Measurements from ENCODE around the gene CFAP410.
A peak's percentile ranks its signal among the peaks of the same experiment; 100 is the strongest.

CFAP410 gene

GRCh38 chr21:44318489-44319285, 20.5 kb downstream of the CFAP410 start:
- Mint-ChIP-seq H3K36me3 (ENCODE audit: insufficient read depth) (peaks cover 9% of the 10 kb centered on the region), H3K4me3 (no peak overlapping the region), H3K4me1 (ENCODE audit: low read depth in 2 of 2) (no peaks in the 10 kb centered on the region), H3K27ac (no peak overlapping the region), H3K9me3 (no peaks in the 10 kb centered on the region), H3K27me3 (no peaks in the 10 kb centered on the region)
- DNase-seq (no peak), ATAC-seq (replicated peaks) (no peak)

GRCh38 chr21:44317871-44318270, 21.3 kb downstream of the CFAP410 start:
- peaks cover 8% of the 10 kb centered on the region for H3K36me3 Mint-ChIP-seq (ENCODE audit: insufficient read depth)

GRCh38 chr21:44317241-44317782, 21.9 kb downstream of the CFAP410 start:
- ATAC-seq (replicated peaks): no peak
- Mint-ChIP-seq H3K4me1 (ENCODE audit: low read depth in 2 of 2) (no peaks in the 10 kb centered on the region), H3K9me3 (no peaks in the 10 kb centered on the region), H3K27me3 (no peaks in the 10 kb centered on the region), H3K36me3 (ENCODE audit: insufficient read depth) (peaks cover 9% of the 10 kb centered on the region), H3K27ac (peak overlapping the region in 1 of 2 donors; percentile 80), H3K4me3 (no peak overlapping the region)
- DNase-seq: no peak

More at GRCh38 chr21:44317871-44318270, 21.3 kb downstream of the CFAP410 start:
- H3K27me3 Mint-ChIP-seq: no peaks in the 10 kb centered on the region
- peak overlapping the region in 1 of 2 donors; percentile 49 for H3K27ac Mint-ChIP-seq
- H3K4me1 Mint-ChIP-seq (ENCODE audit: low read depth in 2 of 2): no peaks in the 10 kb centered on the region
- ATAC-seq (replicated peaks) (no peak), DNase-seq (no peak)
- no peak overlapping the region for H3K4me3 Mint-ChIP-seq
- no peaks in the 10 kb centered on the region for H3K9me3 Mint-ChIP-seq

GRCh38 chr21:44316277-44316900, 22.8 kb downstream of the CFAP410 start:
- Mint-ChIP-seq H3K4me1 (ENCODE audit: low read depth in 2 of 2) (peaks cover 0 to under 1% of the 10 kb centered on the region in 2 donors), H3K27ac (peak overlapping the region; percentile 55 to 80), H3K27me3 (no peaks in the 10 kb centered on the region), H3K9me3 (no peaks in the 10 kb centered on the region), H3K4me3 (no peak overlapping the region), H3K36me3 (ENCODE audit: insufficient read depth) (peaks cover 11% of the 10 kb centered on the region)
- DNase-seq (no peak), ATAC-seq (replicated peaks) (no peak)

GRCh38 chr21:44315691-44316203, 23.4 kb downstream of the CFAP410 start:
- Mint-ChIP-seq H3K4me3 (no peak overlapping the region), H3K27me3 (no peaks in the 10 kb centered on the region), H3K9me3 (no peaks in the 10 kb centered on the region), H3K36me3 (ENCODE audit: insufficient read depth) (peaks cover 11% of the 10 kb centered on the region), H3K27ac (no peak overlapping the region), H3K4me1 (ENCODE audit: low read depth in 2 of 2) (peaks cover 5 to 7% of the 10 kb centered on the region in 2 donors)
- ATAC-seq (replicated peaks) (no peak), DNase-seq (no peak)

- Mint-ChIP-seq H3K9me3 (no peaks in the 10 kb centered on the region), H3K36me3 (ENCODE audit: insufficient read depth) (peaks cover 11% of the 10 kb centered on the region), H3K27me3 (no peaks in the 10 kb centered on the region), H3K27ac (no peak overlapping the region), H3K4me1 (ENCODE audit: low read depth in 2 of 2) (peaks cover 5 to 7% of the 10 kb centered on the region in 2 donors), H3K4me3 (no peak overlapping the region)
- DNase-seq (no peak), ATAC-seq (replicated peaks) (no peak)
Measured at GRCh38 chr21:44314561-44314960, 24.6 kb downstream of the CFAP410 start.

GRCh38 chr21:44314128-44314527, 25.1 kb downstream of the CFAP410 start:
- DNase-seq (no peak), ATAC-seq (replicated peaks) (no peak)
- H3K27me3 Mint-ChIP-seq: no peaks in the 10 kb centered on the region
- no peak overlapping the region for H3K4me3 Mint-ChIP-seq
- H3K36me3 Mint-ChIP-seq (ENCODE audit: insufficient read depth): peaks cover 11% of the 10 kb centered on the region
- H3K9me3 Mint-ChIP-seq: no peaks in the 10 kb centered on the region
- H3K4me1 Mint-ChIP-seq (ENCODE audit: low read depth in 2 of 2): peaks cover 5 to 7% of the 10 kb centered on the region in 2 donors
- no peak overlapping the region for H3K27ac Mint-ChIP-seq

GRCh38 chr21:44313451-44313850, 25.7 kb downstream of the CFAP410 start:
- Mint-ChIP-seq H3K27ac (peak overlapping the region in 1 of 2 donors; percentile 62), H3K36me3 (ENCODE audit: insufficient read depth) (peaks cover 7% of the 10 kb centered on the region), H3K27me3 (no peaks in the 10 kb centered on the region), H3K4me3 (no peak overlapping the region), H3K9me3 (no peaks in the 10 kb centered on the region), H3K4me1 (ENCODE audit: low read depth in 2 of 2) (peaks cover 5 to 7% of the 10 kb centered on the region in 2 donors)
- no peak for DNase-seq
- no peak for ATAC-seq (replicated peaks)

GRCh38 chr21:44312716-44313115, 26.5 kb downstream of the CFAP410 start:
- ATAC-seq (replicated peaks): no peak
- H3K36me3 Mint-ChIP-seq (ENCODE audit: insufficient read depth): peaks cover 11% of the 10 kb centered on the region
- no peak for DNase-seq
- H3K4me1 Mint-ChIP-seq (ENCODE audit: low read depth in 2 of 2): peaks cover 7 to 11% of the 10 kb centered on the region in 2 donors
- no peaks in the 10 kb centered on the region for H3K9me3 Mint-ChIP-seq
- no peak overlapping the region for H3K27ac Mint-ChIP-seq
- no peaks in the 10 kb centered on the region for H3K27me3 Mint-ChIP-seq
- H3K4me3 Mint-ChIP-seq: no peak overlapping the region

- no peaks in the 10 kb centered on the region for H3K9me3 Mint-ChIP-seq
- H3K4me3 Mint-ChIP-seq: no peak overlapping the region
- ATAC-seq (replicated peaks) (no peak), DNase-seq (no peak)
- H3K36me3 Mint-ChIP-seq (ENCODE audit: insufficient read depth): peaks cover 12% of the 10 kb centered on the region
- no peaks in the 10 kb centered on the region for H3K27me3 Mint-ChIP-seq
- no peak overlapping the region for H3K27ac Mint-ChIP-seq
- H3K4me1 Mint-ChIP-seq (ENCODE audit: low read depth in 2 of 2): peaks cover 10 to 13% of the 10 kb centered on the region in 2 donors
Measured at GRCh38 chr21:44312089-44312488, 27.1 kb downstream of the CFAP410 start.

GRCh38 chr21:44310628-44311507, 28.3 kb downstream of the CFAP410 start:
- no peaks in the 10 kb centered on the region for H3K9me3 Mint-ChIP-seq
- peaks cover 10 to 13% of the 10 kb centered on the region in 2 donors for H3K4me1 Mint-ChIP-seq (ENCODE audit: low read depth in 2 of 2)
- no peak overlapping the region for H3K4me3 Mint-ChIP-seq
- no peaks in the 10 kb centered on the region for H3K27me3 Mint-ChIP-seq
- ATAC-seq (replicated peaks) (no peak), DNase-seq (no peak)
- no peak overlapping the region for H3K27ac Mint-ChIP-seq
- peaks cover 12% of the 10 kb centered on the region for H3K36me3 Mint-ChIP-seq (ENCODE audit: insufficient read depth)

- Mint-ChIP-seq H3K4me3 (no peak overlapping the region), H3K9me3 (no peaks in the 10 kb centered on the region), H3K4me1 (ENCODE audit: low read depth in 2 of 2) (peaks cover 26 to 33% of the 10 kb centered on the region in 2 donors)
Measured at GRCh38 chr21:44306936-44307704, 32.1 kb downstream of the CFAP410 start.

More at GRCh38 chr21:44306936-44307704, 32.1 kb downstream of the CFAP410 start:
- ATAC-seq (replicated peaks) (no peak), DNase-seq (no peak)
- Mint-ChIP-seq H3K27me3 (no peaks in the 10 kb centered on the region), H3K27ac (peak overlapping the region; percentile 4 to 49), H3K36me3 (ENCODE audit: insufficient read depth) (peaks cover 9% of the 10 kb centered on the region)

Measured in effector memory CD8-positive, alpha-beta T cell (primary cell).